Breast epithelium (tissue), 4 donors: ENCODE measurements around the gene FRMD4A. TPM values are rescaled to one million over a fixed set of nuclear protein-coding genes. Genes with fewer than 3 reads are reported as not detected.

Experiments
- DNase-seq, 2 donors: peaks; one replicate each; pipeline ENCODE4 v3.0.0-alpha.2; 2019; ENCODE audit warnings: low spot score in 2 of 2
- H3K27ac ChIP-seq, 2 donors: fragments of 200-600 bp; sonication (generic) in 1 of 2; one replicate each; pipeline ENCODE4 v1.5.1; 2016 to 2019; ENCODE audit warnings: mild to moderate bottlenecking in 1 of 2
- H3K27me3 ChIP-seq, 2 donors: fragments of 200-600 bp; sonication (generic) in 1 of 2; one replicate each; pipeline versions ENCODE4 v1.5.1 to v1.6.0; 2017 to 2019; ENCODE audit warnings: control low read depth in 1 of 2, mild to moderate bottlenecking in 1 of 2
- H3K36me3 ChIP-seq: fragments of 200-600 bp; one replicate; pipeline ENCODE4 v1.5.1; 2019
- H3K4me1 ChIP-seq, 2 donors: fragments of 200-600 bp; sonication (generic); one replicate each; pipeline ENCODE4 v1.5.1; 2016 to 2019; ENCODE audit warnings: control low read depth in 1 of 2
- H3K4me3 ChIP-seq, 3 donors: fragments of 200-600 bp; sonication (generic); 1 replicate in 2 of 3; 2 replicates in 1 of 3; pipeline ENCODE4 v1.5.1; 2016 to 2019; ENCODE audit warnings: mild to moderate bottlenecking in 3 of 3, moderate library complexity in 2 of 3
- H3K9me3 ChIP-seq, 2 donors: fragments of 200-600 bp; sonication (generic) in 1 of 2; one replicate each; pipeline ENCODE4 v1.5.1; 2016 to 2019; ENCODE audit warnings: control low read depth in 1 of 2
- CTCF ChIP-seq, 3 donors: fragments of 450-650 bp; IDR thresholded peaks; one replicate each; pipeline ENCODE4 v1.5.1; 2016 to 2017; ENCODE audit warnings: antibody characterized with exemption in 3 of 3, mild to moderate bottlenecking in 3 of 3, moderate library complexity in 3 of 3
- POLR2A ChIP-seq: fragments of 450-650 bp; IDR thresholded peaks from one replicate; pipeline ENCODE4 v1.6.1; 2016; ENCODE audit warnings: antibody characterized with exemption, mild to moderate bottlenecking, moderate library complexity
- POLR2AphosphoS5 ChIP-seq, 3 donors: sonication (generic); formaldehyde crosslinking; IDR thresholded peaks; one replicate each; pipeline ENCODE4 v1.6.1; 2017; ENCODE audit warnings: antibody characterized with exemption in 3 of 3
- intact Hi-C: fragments of 100-400 bp; cut with DNase I; formaldehyde crosslinking; loops from one replicate; pipeline ENCODE4 v1.15.1; 2023; ENCODE audit warnings: low total_unique reads
- total RNA-seq, 3 donors: library from RNA; depleted of rRNA; stranded (reverse); fragments of >200 nt; gene quantifications; one replicate each; pipeline ENCODE4 v1.1.0, GENCODE V29; 2016

Gene FRMD4A
- total RNA-seq, 3 donors from 2014 or later = 27.5 to 107 (median 34.4) TPM

GRCh38 chr10:14156104-14156503 is 174.6 kb downstream of the FRMD4A start:
- Histone ChIP-seq H3K9me3 (peaks cover 0 to 9% of the 10 kb centered on the region in 2 donors), H3K36me3 (no peaks in the 10 kb centered on the region), H3K27me3 (peaks cover 0 to 9% of the 10 kb centered on the region in 2 donors), H3K4me1 (no peaks in the 10 kb centered on the region), H3K27ac (no peak overlapping the region), H3K4me3 (no peak overlapping the region)
- intact Hi-C loops = no loop called here
- no peak for DNase-seq
- TF ChIP-seq POLR2AphosphoS5 (IDR thresholded peaks at IDR 0.05) = no peak
- no peak for TF ChIP-seq POLR2A
- TF ChIP-seq CTCF (IDR thresholded peaks at IDR 0.05) = no peak

- peaks cover 0 to 9% of the 10 kb centered on the region in 2 donors for H3K27me3 ChIP-seq
- H3K36me3 ChIP-seq = no peaks in the 10 kb centered on the region
- peaks cover 0 to 9% of the 10 kb centered on the region in 2 donors for H3K9me3 ChIP-seq
- H3K4me1 ChIP-seq = no peaks in the 10 kb centered on the region
- DNase-seq = no peak
- H3K27ac ChIP-seq = no peak overlapping the region
- peak overlapping the region in 1 of 3 donors; percentile 37 for H3K4me3 ChIP-seq
- intact Hi-C loops = no loop called here
- TF ChIP-seq POLR2AphosphoS5 (IDR thresholded peaks at IDR 0.05) (no peak), CTCF (IDR thresholded peaks at IDR 0.05) (no peak)
Observed at GRCh38 chr10:14153570-14154055, 177.1 kb downstream of the FRMD4A start.

GRCh38 chr10:14151571-14151970 is 179.2 kb downstream of the FRMD4A start:
- H3K36me3 ChIP-seq = no peaks in the 10 kb centered on the region
- peaks cover 0 to 9% of the 10 kb centered on the region in 2 donors for H3K27me3 ChIP-seq
- no peak for DNase-seq
- TF ChIP-seq POLR2A (no peak), POLR2AphosphoS5 (IDR thresholded peaks at IDR 0.05) (no peak), CTCF (IDR thresholded peaks at IDR 0.05) (no peak)
- intact Hi-C loops = no loop called here
- H3K27ac ChIP-seq = no peak overlapping the region
- no peaks in the 10 kb centered on the region for H3K4me1 ChIP-seq
- no peak overlapping the region for H3K4me3 ChIP-seq
- peaks cover 0 to 9% of the 10 kb centered on the region in 2 donors for H3K9me3 ChIP-seq

DNA sequence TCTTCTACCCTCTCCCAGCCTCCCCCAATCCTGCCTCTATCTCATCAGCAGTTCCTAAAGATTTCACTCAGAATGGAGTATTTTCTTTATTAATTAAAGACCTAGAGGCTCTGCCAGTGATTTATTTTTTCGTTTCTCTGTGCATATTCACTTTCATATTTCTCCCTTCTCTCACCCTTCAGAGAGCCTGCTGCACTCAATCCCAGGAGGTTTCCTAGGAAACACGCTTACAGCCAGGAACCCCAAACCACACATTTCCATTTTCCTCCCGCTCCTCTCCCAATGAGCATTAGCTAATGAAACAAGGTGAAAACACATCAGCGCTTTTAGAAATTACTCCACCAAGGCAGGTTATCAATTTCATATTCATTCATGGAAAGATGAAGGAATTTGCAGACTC is 180.2 kb downstream of the FRMD4A start:
- no peak for DNase-seq
- Histone ChIP-seq H3K27ac (no peak overlapping the region), H3K27me3 (peaks cover 0 to 9% of the 10 kb centered on the region in 2 donors), H3K36me3 (no peaks in the 10 kb centered on the region), H3K4me1 (no peaks in the 10 kb centered on the region), H3K4me3 (no peak overlapping the region), H3K9me3 (peaks cover 0 to 5% of the 10 kb centered on the region in 2 donors)
- no peak for TF ChIP-seq CTCF (IDR thresholded peaks at IDR 0.05)
- intact Hi-C loops = no loop called here

DNA sequence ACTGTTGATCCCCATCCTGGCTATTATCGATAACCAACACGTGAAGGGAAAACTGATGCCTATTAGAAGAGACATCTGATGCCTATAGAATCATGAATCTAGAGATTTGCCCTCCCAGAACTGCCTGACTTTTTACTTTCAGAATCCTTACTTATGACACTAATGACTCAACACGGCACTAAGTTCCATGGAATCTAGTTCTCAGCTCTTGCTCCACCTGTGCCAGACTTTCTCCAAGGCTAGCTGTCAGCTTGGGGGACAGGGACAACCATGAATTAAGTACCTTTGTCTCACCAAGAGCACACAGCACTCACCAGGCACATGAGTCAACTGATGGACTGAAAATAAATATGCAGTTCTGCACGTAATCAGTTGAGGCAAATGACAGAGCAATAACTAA is 184.2 kb downstream of the FRMD4A start:
- Histone ChIP-seq H3K4me1 (no peaks in the 10 kb centered on the region), H3K9me3 (no peaks in the 10 kb centered on the region), H3K27ac (no peak overlapping the region), H3K4me3 (no peak overlapping the region), H3K27me3 (peaks cover 0 to 5% of the 10 kb centered on the region in 2 donors), H3K36me3 (no peaks in the 10 kb centered on the region)
- no peak for DNase-seq
- intact Hi-C loops = no loop called here
- no peak for TF ChIP-seq POLR2AphosphoS5 (IDR thresholded peaks at IDR 0.05)
- TF ChIP-seq POLR2A = no peak
- TF ChIP-seq CTCF (IDR thresholded peaks at IDR 0.05) = no peak
